Neural progenitor cell (in vitro differentiated cells): ENCODE data around the gene TSHZ1.

ENCODE experiments used
- CTCF ChIP-seq: fragments of 200-600 bp; sonication (generic); IDR thresholded peaks from 2 replicates; pipeline ENCODE4 v1.5.1; 2017; ENCODE audit warnings: antibody characterized with exemption, mild to moderate bottlenecking
- EZH2 ChIP-seq: fragments of 200-600 bp; sonication (generic); IDR thresholded peaks from 2 replicates; pipeline ENCODE4 v1.6.1; 2017; ENCODE audit warnings: antibody characterized with exemption, mild to moderate bottlenecking, moderate library complexity
- EZH2phosphoT487 ChIP-seq: fragments of 200-600 bp; sonication (generic); IDR thresholded peaks from 2 replicates; pipeline ENCODE4 v1.6.1; 2017; ENCODE audit warnings: antibody characterized with exemption

DNA sequence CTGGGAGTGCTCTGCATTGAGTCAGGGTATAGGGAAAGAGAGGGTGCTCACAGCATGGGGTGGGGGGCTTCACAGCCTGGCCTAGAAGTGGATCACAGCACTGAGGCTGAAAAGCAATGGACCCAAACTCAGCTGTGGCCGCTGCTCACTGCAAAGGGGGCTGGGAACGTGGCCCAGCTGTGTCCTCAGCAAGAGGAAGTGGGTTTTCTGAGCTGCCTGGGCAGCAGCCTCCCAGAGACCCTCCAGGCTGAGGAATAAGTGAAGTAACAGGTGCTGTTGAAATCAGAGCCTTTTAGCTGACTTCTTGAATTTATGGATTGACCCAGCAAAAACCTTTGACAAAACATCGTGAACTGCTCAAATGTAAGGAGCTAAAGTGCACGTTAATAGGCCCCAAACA, 36.9 kb upstream of the TSHZ1 start:
- TF ChIP-seq CTCF (no peak), EZH2 (no peak), EZH2phosphoT487 (no peak)
